NCI-H146 (cell line): ENCODE data around the gene PIGQ.

Source experiments
- DNase-seq: peaks from one replicate; lab custom pipeline; 2025; lab: John Stamatoyannopoulos, UW

PIGQ gene

GRCh38 chr16:569445-570254, at the start of gene PIGQ:
Gene PIGQ (plus strand): TSS chr16:569968. CDS start chr16:574075, 4,107 bp downstream.
- peak; percentile 73 for DNase-seq

- DNase-seq = no peak
Measured at GRCh38 chr16:520847-521246, 48.9 kb upstream of the PIGQ start.

- DNase-seq = no peak
Measured at GRCh38 chr16:521381-522210, 48.2 kb upstream of the PIGQ start.

- no peak for DNase-seq
Measured at GRCh38 chr16:522320-523096, 47.3 kb upstream of the PIGQ start.

GRCh38 chr16:523097-523741, 46.5 kb upstream of the PIGQ start:
- DNase-seq = no peak

GRCh38 chr16:524274-525040, 45.3 kb upstream of the PIGQ start:
- DNase-seq = no peak

- DNase-seq = no peak
Measured at GRCh38 chr16:525123-525519, 44.6 kb upstream of the PIGQ start.

- DNase-seq = no peak
Measured at GRCh38 chr16:525520-526180, 44.1 kb upstream of the PIGQ start.

- DNase-seq = peak; percentile 85
Measured at GRCh38 chr16:526181-527014, 43.4 kb upstream of the PIGQ start.

GRCh38 chr16:527015-527903, 42.5 kb upstream of the PIGQ start, which contains the start of gene CAPN15:
Gene CAPN15 (plus strand): TSS chr16:527712. CDS start chr16:546839, 19,127 bp downstream.
- peak; percentile 94 for DNase-seq

GRCh38 chr16:528111-529011, 41.4 kb upstream of the PIGQ start:
- peak; percentile 65 for DNase-seq

GRCh38 chr16:529012-529575, 40.7 kb upstream of the PIGQ start:
- DNase-seq = no peak

GRCh38 chr16:530111-530817, 39.5 kb upstream of the PIGQ start:
- no peak for DNase-seq

GRCh38 chr16:531494-532125, 38.2 kb upstream of the PIGQ start:
- DNase-seq = no peak

- DNase-seq = no peak
Measured at GRCh38 chr16:533391-534123, 36.2 kb upstream of the PIGQ start.
